ENCODE data around the gene SERAC1.
"Not testable (repeated sequence)": the region's sequence is repeated elsewhere in the genome, so short reads cannot be mapped to it uniquely, and the experiment has no call there.

Gene SERAC1

DNA sequence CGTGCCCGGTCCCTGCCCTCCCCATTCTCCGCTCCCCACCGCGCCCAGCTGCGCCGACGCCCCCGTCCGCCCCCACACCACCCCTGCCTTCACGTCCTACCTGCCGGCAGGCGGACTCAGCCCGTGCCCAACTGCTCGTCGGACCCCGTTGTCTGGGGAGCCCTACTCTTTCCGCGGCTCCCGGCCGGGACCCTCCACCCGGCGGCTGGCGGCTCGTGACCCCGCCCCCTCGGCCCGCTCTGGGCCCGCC, at the start of gene SERAC1:
Gene SERAC1, minus strand, starts transcription at position 223 of the 250 bp plus-strand sequence. CDS start 9,899 bp downstream, outside the sequence.
- Histone ChIP-seq H3K4me3 (ENCODE audit: low read length) (peak within 1 kb of the TSS; percentile 98), H3K9ac (ENCODE audit: low read depth, low read length) (peak within 1 kb of the TSS; percentile 85), H3K27ac (ENCODE audit: low read length) (no peak within 1 kb of the TSS), H3K9me3 (ENCODE audit: insufficient read depth, low read depth, low read length) (no peaks in the 10 kb centered on the region), H3K4me1 (ENCODE audit: insufficient read depth, low read length) (peaks cover 13% of the 10 kb centered on the region; the same call in 1 of the 2 replicates), H3K27me3 (ENCODE audit: insufficient read depth, low read length) (peaks cover 19% of the 10 kb centered on the region; the same call in 1 of the 2 replicates), H3K36me3 (ENCODE audit: insufficient read depth, low read depth, low read length) (no peaks in the 10 kb centered on the region)

DNA sequence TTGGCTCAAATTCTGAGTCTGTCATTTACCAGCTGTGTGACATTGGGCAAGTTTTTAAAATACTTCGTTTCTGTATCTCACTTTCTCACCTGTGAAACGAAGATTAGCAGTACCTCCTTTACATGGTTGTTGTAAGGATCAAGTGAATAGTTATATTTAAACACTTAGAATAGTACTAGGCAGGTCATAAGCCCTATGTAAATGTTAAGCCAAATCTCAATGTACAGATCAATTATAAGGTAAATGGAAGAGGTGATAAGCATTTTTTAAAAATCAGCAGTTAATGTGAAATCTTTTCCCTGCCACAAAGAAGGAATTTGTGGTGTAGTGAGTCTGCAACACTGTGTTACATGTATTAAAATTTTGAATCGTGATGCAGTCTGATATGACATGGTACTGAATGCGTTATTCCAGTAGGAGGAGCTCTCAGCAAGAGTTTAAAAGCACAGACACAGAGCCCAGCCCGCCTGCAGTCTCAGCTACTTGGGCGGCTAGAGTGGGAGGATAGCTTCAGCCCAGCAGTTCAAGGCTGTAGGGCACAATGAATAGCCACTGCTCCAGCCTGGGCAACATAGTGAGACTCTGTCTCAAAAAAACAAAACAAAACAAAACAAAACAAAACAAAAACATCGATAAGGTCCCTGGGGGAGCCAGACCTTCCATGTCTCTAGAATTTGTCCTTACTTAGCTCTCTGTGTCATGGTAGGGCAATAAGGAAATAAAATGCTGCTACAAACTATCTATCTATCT, 46.0 kb upstream of the SERAC1 start:
- Histone ChIP-seq H3K27me3 (ENCODE audit: insufficient read depth, low read length) (no peaks in the 10 kb centered on the region), H3K4me1 (ENCODE audit: insufficient read depth, low read length) (no peaks in the 10 kb centered on the region), H3K9me3 (ENCODE audit: insufficient read depth, low read depth, low read length) (peaks cover 4% of the 10 kb centered on the region; the same call in 1 of the 2 replicates), H3K27ac (ENCODE audit: low read length) (no peak overlapping the region), H3K36me3 (ENCODE audit: insufficient read depth, low read depth, low read length) (no peaks in the 10 kb centered on the region), H3K9ac (ENCODE audit: low read depth, low read length) (no peak overlapping the region), H3K4me3 (ENCODE audit: low read length) (no peak overlapping the region)

- Histone ChIP-seq H3K4me3 (ENCODE audit: low read length) (no peak overlapping the region), H3K4me1 (ENCODE audit: insufficient read depth, low read length) (no peaks in the 10 kb centered on the region), H3K27me3 (ENCODE audit: insufficient read depth, low read length) (no peaks in the 10 kb centered on the region), H3K27ac (ENCODE audit: low read length) (no peak overlapping the region), H3K9me3 (ENCODE audit: insufficient read depth, low read depth, low read length) (no peaks in the 10 kb centered on the region), H3K36me3 (ENCODE audit: insufficient read depth, low read depth, low read length) (no peaks in the 10 kb centered on the region), H3K9ac (ENCODE audit: low read depth, low read length) (no peak overlapping the region)
Measured at GRCh38 chr6:158211273-158212055, 43.4 kb upstream of the SERAC1 start.

DNA sequence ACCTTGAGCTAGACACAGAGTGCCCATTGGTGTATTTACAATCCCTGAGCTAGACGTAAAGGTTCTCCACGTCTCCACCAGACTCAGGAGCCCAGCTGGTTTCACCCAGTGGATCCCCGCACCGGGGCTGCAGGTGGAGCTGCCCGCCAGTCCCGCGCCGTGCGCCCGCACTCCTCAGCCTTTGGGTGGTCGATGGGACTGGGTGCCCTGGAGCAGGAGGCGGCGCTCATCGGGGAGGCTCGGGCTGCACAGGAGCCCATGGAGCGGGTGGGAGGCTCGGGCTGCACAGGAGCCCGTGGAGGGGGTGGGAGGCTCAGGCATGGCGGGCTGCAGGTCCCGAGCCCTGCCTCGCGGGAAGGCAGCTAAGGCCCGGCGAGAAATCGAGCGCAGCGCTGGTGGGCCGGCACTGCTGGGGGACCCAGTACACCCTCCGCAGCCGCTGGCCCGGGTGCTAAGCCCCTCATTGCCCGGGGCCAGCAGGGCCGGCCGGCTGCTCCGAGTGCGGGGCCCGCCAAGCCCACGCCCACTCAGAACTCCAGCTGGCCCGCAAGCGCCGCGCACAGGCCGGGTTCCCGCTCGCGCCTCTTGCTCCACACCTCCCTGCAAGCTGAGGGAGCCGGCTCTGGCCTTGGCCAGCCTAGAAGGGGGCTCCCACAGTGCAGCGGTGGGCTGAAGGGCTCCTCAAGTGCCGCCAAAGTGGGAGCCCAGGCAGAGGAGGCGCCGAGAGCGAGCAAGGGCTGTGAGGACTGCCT, 41.7 kb upstream of the SERAC1 start:
- not testable (repeated sequence) for H3K9me3 ChIP-seq (ENCODE audit: insufficient read depth, low read depth, low read length); H3K4me1 ChIP-seq (ENCODE audit: insufficient read depth, low read length); H3K27ac ChIP-seq (ENCODE audit: low read length); H3K36me3 ChIP-seq (ENCODE audit: insufficient read depth, low read depth, low read length); H3K4me3 ChIP-seq (ENCODE audit: low read length); H3K9ac ChIP-seq (ENCODE audit: low read depth, low read length); H3K27me3 ChIP-seq (ENCODE audit: insufficient read depth, low read length)

DNA sequence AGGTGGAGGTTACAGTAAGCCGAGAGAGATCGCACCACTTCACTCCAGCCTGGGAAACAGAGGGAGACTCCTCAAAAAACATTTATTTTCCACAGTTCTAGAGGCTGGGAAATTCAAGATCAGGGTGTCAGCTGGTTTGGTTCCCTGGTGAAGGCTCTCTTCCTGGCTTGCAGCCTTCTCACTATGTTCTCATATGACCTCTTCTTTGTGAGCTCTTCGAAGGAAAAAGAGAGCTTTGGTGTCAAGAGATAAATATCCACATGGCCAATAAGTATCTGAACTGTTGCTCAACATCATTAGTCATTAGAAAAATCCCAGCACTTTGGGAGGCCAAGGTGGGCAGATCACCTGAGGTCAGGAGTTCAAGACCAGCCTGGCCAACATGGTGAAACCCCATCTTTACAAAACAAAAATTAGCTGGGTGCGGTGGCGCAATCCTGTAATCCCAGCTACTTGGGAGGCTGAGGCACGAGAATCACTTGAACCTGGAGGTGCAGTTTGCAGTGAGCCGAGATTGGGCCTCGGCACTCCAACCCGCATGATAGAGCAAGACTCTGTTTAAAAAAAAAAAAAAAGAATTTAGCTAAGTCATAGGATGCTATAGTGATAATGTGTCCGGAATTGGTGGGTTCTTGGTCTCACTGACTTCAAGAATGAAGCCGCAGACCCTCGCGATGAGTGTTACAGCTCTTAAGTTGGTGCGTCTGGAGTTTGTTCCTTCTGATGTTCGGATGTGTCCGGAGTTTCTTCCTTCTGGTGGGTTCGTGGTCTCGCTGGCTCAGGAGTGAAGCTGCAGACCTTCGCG, 40.4 kb upstream of the SERAC1 start:
- not testable (repeated sequence) for H3K27me3 ChIP-seq (ENCODE audit: insufficient read depth, low read length); H3K36me3 ChIP-seq (ENCODE audit: insufficient read depth, low read depth, low read length); H3K4me3 ChIP-seq (ENCODE audit: low read length); H3K9ac ChIP-seq (ENCODE audit: low read depth, low read length); H3K27ac ChIP-seq (ENCODE audit: low read length); H3K4me1 ChIP-seq (ENCODE audit: insufficient read depth, low read length); H3K9me3 ChIP-seq (ENCODE audit: insufficient read depth, low read depth, low read length)

GRCh38 chr6:158207422-158207788, 39.3 kb upstream of the SERAC1 start:
- no peak overlapping the region for H3K4me3 ChIP-seq (ENCODE audit: low read length)
- H3K9me3 ChIP-seq (ENCODE audit: insufficient read depth, low read depth, low read length): no peaks in the 10 kb centered on the region
- H3K4me1 ChIP-seq (ENCODE audit: insufficient read depth, low read length): no peaks in the 10 kb centered on the region; the same call in 1 of the 2 replicates
- H3K27ac ChIP-seq (ENCODE audit: low read length): no peak overlapping the region
- no peak overlapping the region for H3K9ac ChIP-seq (ENCODE audit: low read depth, low read length)
- H3K36me3 ChIP-seq (ENCODE audit: insufficient read depth, low read depth, low read length): no peaks in the 10 kb centered on the region
- no peaks in the 10 kb centered on the region for H3K27me3 ChIP-seq (ENCODE audit: insufficient read depth, low read length)

DNA sequence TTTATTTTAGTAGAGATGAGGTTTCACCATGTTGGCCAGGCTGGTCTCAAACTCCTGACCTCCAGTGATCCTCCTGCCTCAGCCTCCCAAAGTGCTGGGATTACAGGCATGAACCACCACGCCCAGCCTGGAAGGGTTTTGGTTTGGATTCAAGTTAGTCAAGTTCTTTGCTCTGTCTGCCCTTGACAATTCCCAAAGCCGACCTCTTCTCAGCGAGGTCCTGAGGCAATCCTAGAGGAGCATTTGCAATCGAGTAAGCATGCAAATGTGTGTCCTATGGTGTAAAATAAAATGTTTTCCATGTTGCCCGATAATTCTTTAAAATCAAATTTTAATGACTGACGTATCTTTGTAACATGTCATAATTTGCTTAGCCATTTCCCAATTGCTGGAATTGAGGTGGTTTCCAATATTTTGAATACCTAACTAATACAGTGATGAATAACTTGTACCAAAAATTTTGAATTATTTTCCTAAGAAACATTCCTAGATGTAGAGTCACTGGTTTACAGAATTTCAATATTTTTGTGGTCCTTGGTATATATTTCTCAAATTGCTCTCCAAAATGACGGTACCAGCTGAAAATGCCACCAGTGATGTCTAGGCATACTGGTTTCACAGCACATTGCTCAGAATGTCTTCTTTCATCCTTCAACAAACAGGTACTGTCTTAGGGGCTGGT, 38.8 kb upstream of the SERAC1 start:
- no peak overlapping the region for H3K9ac ChIP-seq (ENCODE audit: low read depth, low read length)
- H3K4me1 ChIP-seq (ENCODE audit: insufficient read depth, low read length): no peaks in the 10 kb centered on the region; the same call in 1 of the 2 replicates
- H3K36me3 ChIP-seq (ENCODE audit: insufficient read depth, low read depth, low read length): no peaks in the 10 kb centered on the region
- H3K27ac ChIP-seq (ENCODE audit: low read length): no peak overlapping the region
- H3K4me3 ChIP-seq (ENCODE audit: low read length): no peak overlapping the region
- H3K27me3 ChIP-seq (ENCODE audit: insufficient read depth, low read length): no peaks in the 10 kb centered on the region
- H3K9me3 ChIP-seq (ENCODE audit: insufficient read depth, low read depth, low read length): no peaks in the 10 kb centered on the region

DNA sequence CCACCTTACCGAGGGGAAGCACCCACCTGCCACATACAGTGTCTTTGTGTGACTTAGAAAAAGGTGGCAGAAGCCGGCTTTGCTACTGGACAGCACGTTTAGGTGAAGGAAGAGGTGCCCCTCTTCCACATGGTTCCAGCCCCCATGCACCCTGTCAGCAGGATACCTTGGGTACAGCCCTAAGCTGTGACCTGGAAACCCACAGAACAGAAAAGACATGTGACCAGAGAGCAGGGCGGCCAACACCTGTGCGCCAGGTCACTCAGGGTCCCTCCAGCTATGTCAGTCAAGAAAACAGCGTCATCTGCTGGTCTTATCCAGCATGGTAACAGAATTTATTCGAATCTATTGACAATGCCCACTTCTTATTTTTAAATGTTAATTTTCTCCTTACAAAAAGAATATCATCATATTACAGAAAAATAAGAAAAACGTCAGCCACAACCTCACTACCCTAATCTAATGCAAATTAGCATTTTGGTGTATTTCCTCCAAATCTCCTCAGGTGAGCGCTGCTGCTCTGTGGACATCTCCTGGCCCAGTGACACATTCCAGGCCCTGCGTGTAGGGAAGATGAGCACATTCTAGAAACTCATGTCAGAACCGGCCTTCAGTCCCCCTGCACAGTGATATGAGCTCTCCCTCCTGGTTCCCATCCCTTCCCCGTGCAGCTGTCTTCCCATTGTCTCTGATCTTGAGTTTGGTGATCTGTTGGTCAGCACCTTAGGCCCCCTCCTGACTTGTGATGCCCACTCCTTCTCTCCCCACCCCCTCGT, 37.3 kb upstream of the SERAC1 start:
- Histone ChIP-seq H3K27me3 (ENCODE audit: insufficient read depth, low read length) (no peaks in the 10 kb centered on the region), H3K4me1 (ENCODE audit: insufficient read depth, low read length) (peaks cover 5% of the 10 kb centered on the region; the same call in 1 of the 2 replicates), H3K9ac (ENCODE audit: low read depth, low read length) (no peak overlapping the region), H3K9me3 (ENCODE audit: insufficient read depth, low read depth, low read length) (no peaks in the 10 kb centered on the region), H3K27ac (ENCODE audit: low read length) (no peak overlapping the region), H3K4me3 (ENCODE audit: low read length) (no peak overlapping the region), H3K36me3 (ENCODE audit: insufficient read depth, low read depth, low read length) (no peaks in the 10 kb centered on the region)

GRCh38 chr6:158198461-158198860, 30.4 kb upstream of the SERAC1 start:
- peaks cover 18% of the 10 kb centered on the region; the same call in 1 of the 2 replicates for H3K4me1 ChIP-seq (ENCODE audit: insufficient read depth, low read length)
- no peak overlapping the region for H3K27ac ChIP-seq (ENCODE audit: low read length)
- no peak overlapping the region for H3K4me3 ChIP-seq (ENCODE audit: low read length)
- no peaks in the 10 kb centered on the region for H3K27me3 ChIP-seq (ENCODE audit: insufficient read depth, low read length)
- H3K9ac ChIP-seq (ENCODE audit: low read depth, low read length): no peak overlapping the region
- no peaks in the 10 kb centered on the region for H3K36me3 ChIP-seq (ENCODE audit: insufficient read depth, low read depth, low read length)
- H3K9me3 ChIP-seq (ENCODE audit: insufficient read depth, low read depth, low read length): no peaks in the 10 kb centered on the region

- no peak overlapping the region for H3K27ac ChIP-seq (ENCODE audit: low read length)
- H3K9ac ChIP-seq (ENCODE audit: low read depth, low read length): peak overlapping the region; percentile 59; the same call in 1 of the 2 replicates
- no peaks in the 10 kb centered on the region for H3K27me3 ChIP-seq (ENCODE audit: insufficient read depth, low read length)
- H3K4me1 ChIP-seq (ENCODE audit: insufficient read depth, low read length): peaks cover 13% of the 10 kb centered on the region; the same call in 1 of the 2 replicates
- no peaks in the 10 kb centered on the region for H3K36me3 ChIP-seq (ENCODE audit: insufficient read depth, low read depth, low read length)
- H3K4me3 ChIP-seq (ENCODE audit: low read length): peak overlapping the region; percentile 54; the same call in 1 of the 2 replicates
- no peaks in the 10 kb centered on the region for H3K9me3 ChIP-seq (ENCODE audit: insufficient read depth, low read depth, low read length)
Measured at GRCh38 chr6:158194487-158195280, 26.6 kb upstream of the SERAC1 start.
